Glutamatergic neuron (in vitro differentiated cells): Measurements from ENCODE around the gene CORT. TPM values are rescaled to one million over a fixed set of nuclear protein-coding genes. Genes with fewer than 3 reads are reported as not detected.
A peak's percentile ranks its signal among the peaks of the same experiment; 100 is the strongest.

Experiments used
- DNase-seq: peaks from one replicate; pipeline ENCODE4 v3.0.0; 2022
- H3K27ac Mint-ChIP-seq: one replicate; pipeline ENCODE4 v1.8.0; 2020; ENCODE audit warnings: mild to moderate bottlenecking, mixed read lengths, inconsistent platforms; ENCODE audit not compliant: unreplicated experiment
- H3K27me3 Mint-ChIP-seq: one replicate; pipeline ENCODE4 v1.8.0; 2020; ENCODE audit warnings: mild to moderate bottlenecking, moderate library complexity, mixed read lengths, inconsistent platforms; ENCODE audit not compliant: unreplicated experiment
- H3K36me3 Mint-ChIP-seq: one replicate; pipeline ENCODE4 v1.8.0; 2020; ENCODE audit warnings: mild to moderate bottlenecking, mixed read lengths, inconsistent platforms; ENCODE audit not compliant: unreplicated experiment
- H3K4me1 Mint-ChIP-seq: one replicate; pipeline ENCODE4 v1.8.0; 2020; ENCODE audit warnings: mild to moderate bottlenecking, low read depth, mixed read lengths, inconsistent platforms; ENCODE audit not compliant: unreplicated experiment
- H3K4me3 Mint-ChIP-seq: one replicate; pipeline ENCODE4 v1.8.0; 2020; ENCODE audit warnings: mild to moderate bottlenecking, mixed read lengths, inconsistent platforms; ENCODE audit not compliant: unreplicated experiment
- H3K9me3 Mint-ChIP-seq: one replicate; pipeline ENCODE4 v1.8.0; 2020; ENCODE audit warnings: mild to moderate bottlenecking, moderate library complexity, mixed read lengths, inconsistent platforms; ENCODE audit not compliant: unreplicated experiment
- CTCF ChIP-seq: fragments of 200-600 bp; sonication (generic); IDR thresholded peaks from one replicate; pipeline ENCODE4 v1.5.0; 2021; ENCODE audit not compliant: partially characterized antibody, unreplicated experiment
- total RNA-seq: library from RNA; stranded (reverse); fragmentation: NEBNext Ultra II Directional; extraction: Animal tissue kit (Norgen Biotek cat#: 25700); gene quantifications from one replicate; pipeline ENCODE4 v1.2.1, GENCODE V29; 2021; ENCODE audit not compliant: unreplicated experiment

CORT gene
- total RNA-seq, 1 donor from 2014 or later = 0.59 TPM

- peak; percentile 93 for DNase-seq
- Mint-ChIP-seq H3K9me3 (peaks cover 2% of the 10 kb centered on the region), H3K27me3 (peaks cover 4% of the 10 kb centered on the region), H3K4me1 (peaks cover 4% of the 10 kb centered on the region), H3K27ac (peak within 1 kb of the TSS; percentile 81), H3K4me3 (peak within 1 kb of the TSS; percentile 91), H3K36me3 (no peaks in the 10 kb centered on the region)
- TF ChIP-seq CTCF = no peak
Observed at GRCh38 chr1:10474613-10475507, 25.0 kb downstream of the CORT start, which contains the start of gene PEX14. Gene PEX14, plus strand, starts transcription at chr1:10474950. Its CDS starts 17 bp downstream, at chr1:10474967.

- peak overlapping the region; percentile 81 for H3K27ac Mint-ChIP-seq
- H3K9me3 Mint-ChIP-seq = peaks cover 2% of the 10 kb centered on the region
- no peak for DNase-seq
- peaks cover 4% of the 10 kb centered on the region for H3K4me1 Mint-ChIP-seq
- TF ChIP-seq CTCF = no peak
- peak overlapping the region; percentile 91 for H3K4me3 Mint-ChIP-seq
- no peaks in the 10 kb centered on the region for H3K36me3 Mint-ChIP-seq
- H3K27me3 Mint-ChIP-seq = peaks cover 4% of the 10 kb centered on the region
Observed at GRCh38 chr1:10475510-10475909, 25.7 kb downstream of the CORT start.

DNA sequence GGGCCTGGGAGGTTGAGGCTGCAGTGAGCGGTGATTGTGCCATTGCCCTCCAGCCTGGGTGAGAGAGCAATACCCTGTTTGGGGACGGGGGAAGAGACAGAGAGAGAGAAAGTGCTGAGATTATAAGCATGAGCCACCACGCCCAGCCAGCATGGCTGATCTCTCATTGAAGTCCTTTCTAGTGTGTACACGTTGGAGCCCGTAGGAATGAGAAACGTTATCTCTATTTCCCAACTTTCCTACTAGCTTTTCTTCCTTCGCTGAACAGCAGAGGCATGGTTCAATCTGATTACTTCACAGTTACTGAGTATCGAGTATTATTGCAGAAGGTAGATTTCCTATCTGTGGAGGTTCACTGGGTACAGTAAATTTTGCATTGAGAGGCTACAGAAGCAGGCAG, 29.5 kb downstream of the CORT start:
- DNase-seq = no peak
- no peaks in the 10 kb centered on the region for H3K36me3 Mint-ChIP-seq
- H3K4me3 Mint-ChIP-seq = no peak overlapping the region
- no peak overlapping the region for H3K27ac Mint-ChIP-seq
- TF ChIP-seq CTCF = no peak
- peaks cover 4% of the 10 kb centered on the region for H3K9me3 Mint-ChIP-seq
- H3K27me3 Mint-ChIP-seq = peaks cover 4% of the 10 kb centered on the region
- H3K4me1 Mint-ChIP-seq = peaks cover 4% of the 10 kb centered on the region

DNA sequence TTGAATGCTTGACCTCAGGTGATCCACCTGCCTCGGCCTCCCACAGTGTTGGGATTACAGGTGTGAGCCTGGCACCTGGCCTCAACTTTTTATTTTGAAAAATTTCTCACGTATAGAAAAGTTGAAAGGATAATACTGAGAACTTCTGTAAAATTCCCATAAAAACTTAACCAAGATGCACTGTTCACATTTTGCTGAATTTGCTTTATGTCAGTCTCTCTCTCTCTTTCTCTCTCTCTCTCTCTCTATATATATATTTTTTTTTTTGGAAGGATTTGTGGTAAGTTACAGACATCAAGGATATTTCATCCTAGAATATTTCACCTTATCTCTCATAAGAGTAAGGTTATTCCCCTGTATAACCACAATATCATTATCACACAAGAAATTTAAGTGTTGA, 30.8 kb downstream of the CORT start:
- Mint-ChIP-seq H3K36me3 (peaks cover 4% of the 10 kb centered on the region), H3K27ac (no peak overlapping the region)

More for the DNA sequence above, 30.8 kb downstream of the CORT start:
- Mint-ChIP-seq H3K27me3 (peaks cover 2% of the 10 kb centered on the region), H3K9me3 (peaks cover 3% of the 10 kb centered on the region), H3K4me3 (no peak overlapping the region), H3K4me1 (peaks cover 4% of the 10 kb centered on the region)
- TF ChIP-seq CTCF = no peak
- DNase-seq = no peak
